HepG2 (cell line): Measurements from ENCODE around the gene MAN1C1. TPM values are rescaled to one million over a fixed set of nuclear protein-coding genes. Genes with fewer than 3 reads are reported as not detected.

ENCODE experiments used
- ATAC-seq: fragments of 200-7000 bp; cut with Tn5 transposase; 3 replicates; pipeline ENCODE4 v1.9.1; 2020; ENCODE audit warnings: mild to moderate bottlenecking, moderate library complexity
- BruUV-seq: library from RNA; stranded (reverse); fragments of 400-500 nt; replicated peaks from 2 replicates; lab custom pipeline; 2021; lab: Mats Ljungman, UMichigan
- CTCF ChIA-PET: fragments of 300-600 bp; formaldehyde crosslinking; extraction: SDS; loops from one replicate; lab custom pipeline; 2021; ENCODE audit warnings: low total read pairs, inconsistent platforms, low intra/inter-chr PET ratio; lab: Yijun Ruan, JAX
- POLR2A ChIA-PET: fragments of 350-600 bp; sonication (Branson Sonifier 250); formaldehyde crosslinking; loops from one replicate; lab custom pipeline; 2020; ENCODE audit warnings: antibody characterized with exemption, inconsistent platforms; lab: Yijun Ruan, JAX
- DNase-seq: peaks from one replicate; pipeline ENCODE4 v3.0.0-alpha.2; 2015; ENCODE audit warnings: low spot score
- FAIRE-seq: peaks from 3 replicates; lab custom pipeline; 2011; peaks lifted over from hg19 to GRCh38; lab: Jason Lieb, UNC
- H2AFZ ChIP-seq: one replicate; pipeline ENCODE4 v1.6.1; 2011; ENCODE audit warnings: low read length, inconsistent platforms
- H3K27ac ChIP-seq: fragments of 300-600 bp; 3 replicates; pipeline ENCODE4 v1.8.0; 2011; ENCODE audit warnings: mixed run types, mild to moderate bottlenecking, mixed read lengths, low read length, inconsistent platforms; ENCODE audit not compliant: insufficient read depth; ENCODE audit errors: extremely low read length
- H3K27me3 ChIP-seq, 2 experiments: fragments of 200-600 bp in 1 of 2; 2 replicates in 1 of 2; 3 replicates in 1 of 2; pipeline versions ENCODE4 v1.6.0 to v1.8.0; 2011; ENCODE audit warnings: low read length in 2 of 2, mild to moderate bottlenecking in 2 of 2, moderate library complexity in 2 of 2, inconsistent platforms in 1 of 2; ENCODE audit not compliant: insufficient read depth in 2 of 2, control insufficient read depth in 1 of 2
- H3K36me3 ChIP-seq, 2 experiments: fragments of 200-600 bp in 1 of 2; replicated peaks in 1 of 2; 2 replicates in 1 of 2; 3 replicates in 1 of 2; pipeline versions ENCODE4 v1.5.1 to v1.8.0; 2011; ENCODE audit warnings: low read length in 2 of 2, inconsistent platforms in 1 of 2; ENCODE audit not compliant: insufficient read depth in 2 of 2, control insufficient read depth in 1 of 2
- H3K4me1 ChIP-seq: 2 replicates; pipeline ENCODE4 v1.5.1; 2012; ENCODE audit warnings: low read length, inconsistent platforms; ENCODE audit not compliant: insufficient read depth
- H3K4me2 ChIP-seq: 2 replicates; pipeline ENCODE4 v1.6.0; 2011; ENCODE audit warnings: low read depth, low read length, inconsistent platforms
- H3K4me3 ChIP-seq, 3 experiments: fragments of 200-600 bp in 1 of 3; sonication (generic), shearing (Covaris generic) in 1 of 3; replicated peaks in 1 of 3; 2 replicates each; pipeline ENCODE4 v1.5.1; 2011 to 2016; ENCODE audit warnings: low read length in 3 of 3, inconsistent platforms in 2 of 3, low read depth in 2 of 3, mild to moderate bottlenecking in 2 of 3, control low read depth in 1 of 3, mixed read lengths in 1 of 3; ENCODE audit not compliant: insufficient read depth in 1 of 3
- H3K79me2 ChIP-seq: one replicate; pipeline ENCODE4 v1.6.1; 2011; ENCODE audit warnings: low read length, inconsistent platforms; ENCODE audit not compliant: insufficient read depth
- H3K9ac ChIP-seq: 2 replicates; pipeline ENCODE4 v1.6.0; 2011; ENCODE audit warnings: mild to moderate bottlenecking, low read depth, low read length, inconsistent platforms; ENCODE audit not compliant: insufficient read depth
- H3K9me3 ChIP-seq: 2 replicates; pipeline ENCODE4 v1.5.1; 2012; ENCODE audit warnings: mild to moderate bottlenecking, low read length
- H4K20me1 ChIP-seq: 2 replicates; pipeline ENCODE4 v1.6.0; 2011; ENCODE audit warnings: inconsistent platforms, mild to moderate bottlenecking, low read length, moderate library complexity; ENCODE audit not compliant: insufficient read depth
- ATAD3A ChIP-seq: sonication (generic); formaldehyde crosslinking; IDR thresholded peaks from 2 replicates; pipeline ENCODE4 v1.4.0; 2020; ENCODE audit warnings: missing genetic modification reagents
- ATF6 ChIP-seq: sonication (generic); formaldehyde crosslinking; conservative IDR thresholded peaks from 2 replicates; pipeline ENCODE4 v1.4.0; 2020; ENCODE audit warnings: missing genetic modification reagents
- KDM2A ChIP-seq: sonication (generic); formaldehyde crosslinking; IDR thresholded peaks from 2 replicates; pipeline ENCODE4 v1.4.0; 2020; ENCODE audit warnings: low read depth, missing genetic modification reagents, borderline replicate concordance
- MXI1 ChIP-seq: IDR thresholded peaks from 3 replicates; pipeline ENCODE4 v1.6.1; 2012; ENCODE audit warnings: low read depth, low read length, inconsistent platforms, borderline replicate concordance
- NR2F2 ChIP-seq: IDR thresholded peaks from 2 replicates; pipeline ENCODE4 v1.6.1; 2012; ENCODE audit warnings: low read depth, inconsistent platforms, borderline replicate concordance
- TIGD3 ChIP-seq: sonication (generic); formaldehyde crosslinking; IDR thresholded peaks from 2 replicates; pipeline ENCODE4 v1.5.1; 2020; ENCODE audit warnings: mild to moderate bottlenecking, missing genetic modification reagents, borderline replicate concordance
- ZBTB4 ChIP-seq: sonication (generic); formaldehyde crosslinking; IDR thresholded peaks from 2 replicates; pipeline ENCODE4 v1.4.0; 2020; ENCODE audit warnings: missing genetic modification reagents, mild to moderate bottlenecking, borderline replicate concordance
- ZFP1 ChIP-seq: IDR thresholded peaks from 2 replicates; pipeline ENCODE4 v1.6.1; 2016
- ZMYM3 ChIP-seq: sonication (generic); formaldehyde crosslinking; IDR thresholded peaks from 2 replicates; pipeline ENCODE4 v1.5.1; 2020; ENCODE audit warnings: mild to moderate bottlenecking, missing genetic modification reagents
- ZNF354B ChIP-seq: sonication (generic); formaldehyde crosslinking; IDR thresholded peaks from 2 replicates; pipeline ENCODE4 v1.8.0; 2022; ENCODE audit warnings: mild to moderate bottlenecking, missing genetic modification reagents
- ZNF484 ChIP-seq: sonication (generic); formaldehyde crosslinking; IDR thresholded peaks from 2 replicates; pipeline ENCODE4 v1.5.1; 2020; ENCODE audit warnings: mild to moderate bottlenecking, low read depth, missing genetic modification reagents, borderline replicate concordance
- ZNF644 ChIP-seq: IDR thresholded peaks from 2 replicates; pipeline ENCODE4 v1.6.1; 2016; ENCODE audit warnings: low read depth
- WGBS: methylation state at CpG from one replicate; pipeline ENCODE4 v1.1.6; 2017; ENCODE audit warnings: low lambda C conversion rate; 5-methylcytosine and 5-hydroxymethylcytosine counted together
- in situ Hi-C: cut with HindIII; loops from 2 replicates; pipeline ENCODE4 v1.10.0; 2017; ENCODE audit warnings: low pct_unique_long_range_greater_than_20kb; ENCODE audit not compliant: extremely low pct_ligation_motif_present
- intact Hi-C: fragments of 100-400 bp; cut with micrococcal nuclease; formaldehyde crosslinking; loops from one replicate; pipeline ENCODE4 v1.10.0; 2022; ENCODE audit not compliant: unreplicated experiment
- polyA plus RNA-seq, 8 experiments: library from polyadenylated mRNA; depleted of rRNA in 3 of 8; stranded (reverse) in 7 of 8; unstranded in 1 of 8; fragments of >200 nt; fragmentation: Illumina TruSeq in 4 of 8; extraction: Trizol in 4 of 8; gene quantifications; 2 replicates each; pipeline versions ENCODE4 v1.2.1 to v1.2.3, GENCODE V29; 2011 to 2016; ENCODE audit warnings: low read depth in 4 of 8, missing spikeins in 1 of 8, mixed read lengths in 1 of 8; ENCODE audit not compliant: insufficient read depth in 1 of 8
- total RNA-seq, 5 experiments: library from RNA; depleted of rRNA; stranded (reverse); fragments of >200 nt; fragmentation: Illumina TruSeq; extraction: Trizol; gene quantifications; 2 replicates each; pipeline ENCODE4 v1.2.3, GENCODE V29; 2016; ENCODE audit warnings: low read depth in 1 of 5
- TF ChIP-seq, protein P1 (sequence below): sonication (generic); formaldehyde crosslinking; IDR thresholded peaks from 2 replicates; pipeline ENCODE4 v1.4.0; 2020; ENCODE audit warnings: mild to moderate bottlenecking, missing genetic modification reagents

The MAN1C1 gene
- total and polyA plus RNA-seq, 2 of the 13 experiments (the other 11 are each of a cell fraction or from before 2014, with no cell fraction given), result 0.18 to 0.49 TPM

- Histone ChIP-seq H3K27ac (no peak overlapping the region), H3K9ac (no peak overlapping the region), H3K9me3 (no peaks in the 10 kb centered on the region), H3K4me1 (peaks cover 5% of the 10 kb centered on the region; the same call in 1 of the 2 replicates), H3K4me2 (no peak overlapping the region), H2AFZ (no peak overlapping the region), H3K36me3 (no peaks in the 10 kb centered on the region), H4K20me1 (no peaks in the 10 kb centered on the region), H3K79me2 (no peaks in the 10 kb centered on the region), H3K4me3 (no peak overlapping the region), H3K27me3 (peaks cover 0 to 9% of the 10 kb centered on the region in 2 experiments; a peak in 1 of 5 replicates)
- intact Hi-C loops, result no loop called here
- 40% methylated on average over 9 of the region's 13 CpGs for WGBS
- POLR2A ChIA-PET, result no interaction called here
- CTCF ChIA-PET, result no interaction called here
- ATAC-seq (no peak), DNase-seq (no peak), FAIRE-seq (no peak)
- in situ Hi-C loops, result no loop called here
- TF ChIP-seq ZNF354B (CRISPR knock-in tag), result no peak
- TF ChIP-seq, protein P1, sequence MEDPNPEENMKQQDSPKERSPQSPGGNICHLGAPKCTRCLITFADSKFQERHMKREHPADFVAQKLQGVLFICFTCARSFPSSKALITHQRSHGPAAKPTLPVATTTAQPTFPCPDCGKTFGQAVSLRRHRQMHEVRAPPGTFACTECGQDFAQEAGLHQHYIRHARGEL (CRISPR knock-in tag), result no peak
- no peak for TF ChIP-seq ZBTB4 (CRISPR knock-in tag)
- TF ChIP-seq ZFP1 (CRISPR knock-in tag), result no peak
- no peak for TF ChIP-seq ZNF484 (CRISPR knock-in tag)
- TF ChIP-seq ATF6, result no peak
- no peak for TF ChIP-seq ZNF644 (CRISPR knock-in tag)
- no peak for TF ChIP-seq MXI1
- no peak for TF ChIP-seq KDM2A
- TF ChIP-seq NR2F2, result no peak
- no peak for TF ChIP-seq ZMYM3 (CRISPR knock-in tag)
- TF ChIP-seq TIGD3 (CRISPR knock-in tag), result no peak
- no peak for TF ChIP-seq ATAD3A (CRISPR knock-in tag)
- BruUV-seq, result no TSS peak
Measured at GRCh38 chr1:25672763-25673409, 56.3 kb downstream of the MAN1C1 start.
